ENCODE measurements around the gene NEUROD1.
"Not testable (repeated sequence)": the region's sequence is repeated elsewhere in the genome, so short reads cannot be mapped to it uniquely, and the experiment has no call there.

NEUROD1 gene

GRCh38 chr2:181680055-181680936 is at the start of gene NEUROD1:
NEUROD1 (minus strand) TSS chr2:181680517; CDS start chr2:181678860, 1,657 bp downstream.
- DNase-seq: no peak

GRCh38 chr2:181725476-181725875 is 45.2 kb upstream of the NEUROD1 start:
- DNase-seq: no peak

- no peak for DNase-seq
Measured at GRCh38 chr2:181724662-181725061, 44.3 kb upstream of the NEUROD1 start.

GRCh38 chr2:181723731-181724130 is 43.4 kb upstream of the NEUROD1 start:
- no peak for DNase-seq

GRCh38 chr2:181715033-181715630 is 34.8 kb upstream of the NEUROD1 start:
- DNase-seq: peak in 1 of 2 experiments; percentile 77

- DNase-seq: not testable (repeated sequence)
Measured at GRCh38 chr2:181711051-181711450, 30.7 kb upstream of the NEUROD1 start.

- DNase-seq: not testable (repeated sequence)
Measured at GRCh38 chr2:181702519-181702918, 22.2 kb upstream of the NEUROD1 start.

- no peak for DNase-seq
Measured at GRCh38 chr2:181698223-181698622, 17.9 kb upstream of the NEUROD1 start.

- no peak for DNase-seq
Measured at GRCh38 chr2:181697571-181697970, 17.3 kb upstream of the NEUROD1 start.

- DNase-seq: no peak
Measured at GRCh38 chr2:181697126-181697525, 16.8 kb upstream of the NEUROD1 start.

GRCh38 chr2:181694271-181694670 is 14.0 kb upstream of the NEUROD1 start:
- DNase-seq: no peak

- no peak for DNase-seq
Measured at GRCh38 chr2:181690860-181691259, 10.5 kb upstream of the NEUROD1 start.

GRCh38 chr2:181686576-181687185 is 6.4 kb upstream of the NEUROD1 start:
- DNase-seq: no peak

GRCh38 chr2:181685150-181685688 is 4.9 kb upstream of the NEUROD1 start:
- DNase-seq: no peak

GRCh38 chr2:181684454-181685149 is 4.3 kb upstream of the NEUROD1 start:
- no peak for DNase-seq

GRCh38 chr2:181683518-181684453 is 3.5 kb upstream of the NEUROD1 start:
- no peak for DNase-seq

GRCh38 chr2:181682795-181683517 is 2.6 kb upstream of the NEUROD1 start:
- DNase-seq: no peak

- DNase-seq: no peak
Measured at GRCh38 chr2:181682026-181682789, 1.9 kb upstream of the NEUROD1 start.

- no peak for DNase-seq
Measured at GRCh38 chr2:181680937-181681811, 857 bp upstream of the NEUROD1 start.
